ENCODE results near the gene TMEM212. TPM values are rescaled to one million over a fixed set of nuclear protein-coding genes. Genes with fewer than 3 reads are reported as not detected.

The TMEM212 gene
- total RNA-seq, 1 experiment from 2014 or later: not detected

DNA sequence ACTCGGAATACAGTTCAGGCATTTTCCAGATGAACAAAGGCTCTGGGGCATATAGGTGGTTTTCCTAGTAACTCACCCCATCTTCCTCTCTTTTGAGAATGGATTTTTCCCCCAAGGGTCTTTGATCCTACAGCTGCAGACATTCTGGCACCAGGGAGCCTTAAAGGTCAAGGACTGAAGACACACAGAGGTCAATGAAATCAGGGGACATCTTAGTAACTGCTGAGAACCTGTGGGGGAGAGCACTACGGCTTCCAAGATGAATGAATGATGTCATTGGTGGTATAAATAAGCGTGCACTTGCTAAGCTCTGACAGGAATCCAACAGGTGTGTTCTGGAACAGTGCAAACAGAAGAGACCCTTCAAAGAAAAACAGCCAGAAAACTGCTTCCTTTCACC, 36.3 kb downstream of the TMEM212 start:
- Histone ChIP-seq H3K79me2 (ENCODE audit: insufficient read depth, low read length) (no peaks in the 10 kb centered on the region), H2BK20ac (ENCODE audit: low read depth, low read length, poor library complexity, severe bottlenecking) (no peak overlapping the region), H3K9me3 (ENCODE audit: control insufficient read depth, low read depth, low read length) (no peaks in the 10 kb centered on the region), H2AFZ (ENCODE audit: low read length) (no peak overlapping the region), H3K23me2 (ENCODE audit: insufficient read length, low read depth, low read length, poor library complexity, severe bottlenecking) (no peaks in the 10 kb centered on the region), H4K91ac (ENCODE audit: insufficient read length, low read depth, low read length) (no peak overlapping the region), H3K9ac (ENCODE audit: extremely low read depth, insufficient read length, low read length) (no peak overlapping the region), H3K4me2 (ENCODE audit: insufficient read depth, insufficient read length, low read length) (no peak overlapping the region), H2AK5ac (ENCODE audit: insufficient read length, low read length) (no peak overlapping the region), H2BK120ac (ENCODE audit: low read depth, low read length, poor library complexity, severe bottlenecking) (no peak overlapping the region), H3K4ac (ENCODE audit: low read depth, low read length) (no peak overlapping the region), H3T11ph (ENCODE audit: low read length) (no peak overlapping the region), H3K14ac (ENCODE audit: insufficient read depth, low read length) (no peak overlapping the region), H3K27me3 (ENCODE audit: insufficient read depth, low read length) (no peaks in the 10 kb centered on the region), H3K27ac (ENCODE audit: insufficient read length, low read depth, low read length) (no peak overlapping the region), H3K79me1 (ENCODE audit: insufficient read depth, low read depth, low read length, poor library complexity, severe bottlenecking) (no peaks in the 10 kb centered on the region), H3K56ac (ENCODE audit: insufficient read length, low read depth, low read length) (no peak overlapping the region), H4K20me1 (ENCODE audit: control insufficient read depth, insufficient read depth, insufficient read length) (no peaks in the 10 kb centered on the region), H2BK15ac (ENCODE audit: low read depth, low read length) (no peak overlapping the region), H2BK5ac (ENCODE audit: insufficient read length, low read length) (no peak overlapping the region), H4K8ac (replicated peaks; ENCODE audit: insufficient read length, low read depth, low read length) (no peak overlapping the region), H4K5ac (ENCODE audit: insufficient read length, low read depth, low read length) (no peak overlapping the region), H2BK12ac (ENCODE audit: insufficient read length, low read depth, low read length) (no peak overlapping the region), H3K23ac (ENCODE audit: insufficient read length, low read depth, low read length) (no peak overlapping the region), H3K4me1 (ENCODE audit: insufficient read depth, low read length) (peaks cover 2% of the 10 kb centered on the region; the same call in 1 of the 2 replicates), H3K18ac (ENCODE audit: insufficient read length, low read depth, low read length) (no peak overlapping the region)
- H3K9me3 Mint-ChIP-seq: no peaks in the 10 kb centered on the region
- H3K4me1 Mint-ChIP-seq: peaks cover 58 to 59% of the 10 kb centered on the region in 2 experiments
- TF ChIP-seq, protein P1, sequence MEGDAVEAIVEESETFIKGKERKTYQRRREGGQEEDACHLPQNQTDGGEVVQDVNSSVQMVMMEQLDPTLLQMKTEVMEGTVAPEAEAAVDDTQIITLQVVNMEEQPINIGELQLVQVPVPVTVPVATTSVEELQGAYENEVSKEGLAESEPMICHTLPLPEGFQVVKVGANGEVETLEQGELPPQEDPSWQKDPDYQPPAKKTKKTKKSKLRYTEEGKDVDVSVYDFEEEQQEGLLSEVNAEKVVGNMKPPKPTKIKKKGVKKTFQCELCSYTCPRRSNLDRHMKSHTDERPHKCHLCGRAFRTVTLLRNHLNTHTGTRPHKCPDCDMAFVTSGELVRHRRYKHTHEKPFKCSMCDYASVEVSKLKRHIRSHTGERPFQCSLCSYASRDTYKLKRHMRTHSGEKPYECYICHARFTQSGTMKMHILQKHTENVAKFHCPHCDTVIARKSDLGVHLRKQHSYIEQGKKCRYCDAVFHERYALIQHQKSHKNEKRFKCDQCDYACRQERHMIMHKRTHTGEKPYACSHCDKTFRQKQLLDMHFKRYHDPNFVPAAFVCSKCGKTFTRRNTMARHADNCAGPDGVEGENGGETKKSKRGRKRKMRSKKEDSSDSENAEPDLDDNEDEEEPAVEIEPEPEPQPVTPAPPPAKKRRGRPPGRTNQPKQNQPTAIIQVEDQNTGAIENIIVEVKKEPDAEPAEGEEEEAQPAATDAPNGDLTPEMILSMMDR (conservative IDR thresholded peaks at IDR 0.05): no peak
- WGBS (ENCODE audit: extremely low coverage, insufficient read length, low lambda C conversion rate): no CpG with 5 or more reads among the region's 3 CpGs
- no peak overlapping the region for H3K27ac Mint-ChIP-seq
- H3K4me3 Mint-ChIP-seq: no peak overlapping the region
- 0 out of 7 replicates have a peak, but pooled peaks cover 0 to 2% (median 0%) of the 10 kb centered on the region in 3 experiments for H3K36me3 Mint-ChIP-seq (ENCODE audit: insufficient read depth in 1 of 3, low read depth in 3 of 3)
- H3K27me3 Mint-ChIP-seq (ENCODE audit: low read depth): no peaks in the 10 kb centered on the region
- DNase-seq: no peak

Measured in H9 (cell line).